Measurements from ENCODE around the gene HKDC1.
A peak's percentile ranks its signal among the peaks of the same experiment; 100 is the strongest.

Gene HKDC1

DNA sequence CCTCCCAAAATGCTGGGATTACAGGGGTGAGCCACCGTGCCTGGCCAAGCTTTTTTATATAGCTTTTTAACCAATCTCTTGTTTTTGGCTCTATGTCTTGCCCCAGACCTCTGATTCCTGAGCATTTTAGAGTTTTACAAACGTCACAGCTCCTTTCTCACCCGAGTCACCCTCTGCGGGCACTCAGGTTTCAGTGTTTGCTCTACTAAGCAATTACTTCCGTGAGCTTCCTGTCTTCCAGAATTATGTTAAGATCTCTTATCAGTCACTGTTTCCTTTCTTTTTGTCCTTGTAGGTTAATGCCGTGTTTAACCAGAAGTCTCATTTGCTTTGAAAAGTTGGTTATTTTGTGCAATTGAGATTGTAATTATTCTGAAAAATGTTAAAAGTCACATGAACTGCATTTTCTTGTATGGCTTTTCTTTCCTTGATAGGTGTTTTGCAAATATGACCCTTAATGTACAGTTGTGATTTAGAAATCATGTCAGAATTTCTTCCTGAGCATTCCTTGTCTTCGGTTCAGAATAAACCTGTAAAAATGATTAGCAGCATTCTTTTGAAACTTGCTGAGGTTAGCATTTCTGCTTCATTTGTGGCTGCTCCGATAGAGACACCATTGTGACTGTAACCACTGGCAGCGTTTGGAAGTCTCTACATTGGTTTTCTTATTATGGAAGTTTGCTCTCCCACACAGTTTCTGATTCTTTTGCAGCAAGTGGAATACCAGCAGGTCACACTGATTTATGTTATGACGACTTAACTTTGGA is 4.5 kb upstream of the HKDC1 start:
- DNase-seq (ENCODE audit: low read depth), result no peak

DNA sequence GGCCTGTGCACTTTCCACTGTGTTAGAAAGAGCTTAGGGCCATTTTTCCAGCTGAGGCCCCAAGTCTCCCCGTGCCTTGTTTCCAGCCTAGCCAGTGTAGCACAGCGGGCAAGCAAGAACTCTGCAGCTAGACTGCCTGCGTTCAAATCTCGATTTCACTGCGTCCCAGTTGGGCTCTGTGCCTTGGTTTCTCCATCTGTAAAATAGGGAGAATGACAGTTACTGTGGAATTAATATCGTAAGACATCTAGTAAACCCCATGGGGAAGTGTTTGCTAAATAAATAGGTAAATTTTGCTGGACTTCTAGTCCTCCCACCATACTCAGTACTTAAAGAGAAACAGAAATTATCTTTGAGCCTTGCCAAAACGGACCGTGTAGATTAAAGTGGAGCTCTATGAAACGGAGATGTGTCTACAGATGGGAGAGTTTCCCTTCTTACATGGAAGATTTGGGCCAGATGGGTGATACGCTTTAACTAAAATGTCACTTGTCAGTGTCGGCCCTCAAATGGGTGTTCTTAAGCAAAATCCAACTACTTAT is 3.5 kb upstream of the HKDC1 start:
- DNase-seq (ENCODE audit: low read depth), result no peak

DNA sequence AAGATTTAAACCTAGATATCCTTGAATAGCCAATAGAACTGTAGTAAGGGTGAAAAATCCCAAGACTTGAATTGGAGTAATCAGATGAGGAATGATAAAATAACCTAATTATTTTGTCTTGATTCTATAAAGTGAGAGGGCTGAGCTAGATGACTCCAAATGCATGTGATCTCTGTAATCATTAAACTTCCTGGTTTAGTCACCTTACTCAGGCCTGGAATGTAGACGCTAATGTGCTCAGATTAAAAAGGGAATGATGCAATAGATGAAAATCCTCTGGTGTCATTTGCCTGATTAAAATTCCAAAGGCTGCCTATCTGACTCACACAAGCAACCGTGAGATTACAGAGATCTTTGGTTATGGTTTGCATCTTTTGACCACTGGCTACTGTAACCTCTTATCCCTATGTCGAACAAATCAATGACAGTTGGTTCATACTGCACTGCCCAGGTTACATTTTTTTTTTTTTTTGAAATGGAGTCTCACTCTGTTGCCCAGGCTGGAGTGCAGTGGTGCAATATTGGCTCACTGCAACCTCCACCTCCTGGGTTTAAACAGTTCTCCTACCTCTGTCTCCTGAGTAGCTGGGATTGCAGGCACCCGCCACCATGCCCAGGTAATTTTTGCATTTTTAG is 2.9 kb upstream of the HKDC1 start:
- DNase-seq (ENCODE audit: low read depth), result no peak

DNA sequence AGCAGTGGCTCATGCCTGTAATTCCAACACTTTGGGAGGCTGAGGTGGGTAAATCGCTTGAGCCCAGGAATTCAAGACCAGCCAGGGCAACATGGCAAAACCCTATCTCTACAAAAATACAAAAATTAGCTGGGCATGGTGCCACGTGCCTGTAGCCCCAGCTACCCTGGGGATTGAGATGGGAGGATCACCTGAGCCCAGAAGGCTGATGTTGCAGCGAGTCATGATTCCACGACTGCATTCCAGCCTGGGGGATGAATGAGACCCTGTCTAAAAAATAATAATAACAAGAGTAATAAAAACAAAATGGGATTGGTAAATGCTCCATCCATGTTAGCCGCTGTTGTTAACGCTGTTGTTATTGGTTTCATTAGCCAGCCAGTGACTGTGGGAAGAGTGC is 1.3 kb upstream of the HKDC1 start:
- DNase-seq (ENCODE audit: low read depth), result no peak

DNA sequence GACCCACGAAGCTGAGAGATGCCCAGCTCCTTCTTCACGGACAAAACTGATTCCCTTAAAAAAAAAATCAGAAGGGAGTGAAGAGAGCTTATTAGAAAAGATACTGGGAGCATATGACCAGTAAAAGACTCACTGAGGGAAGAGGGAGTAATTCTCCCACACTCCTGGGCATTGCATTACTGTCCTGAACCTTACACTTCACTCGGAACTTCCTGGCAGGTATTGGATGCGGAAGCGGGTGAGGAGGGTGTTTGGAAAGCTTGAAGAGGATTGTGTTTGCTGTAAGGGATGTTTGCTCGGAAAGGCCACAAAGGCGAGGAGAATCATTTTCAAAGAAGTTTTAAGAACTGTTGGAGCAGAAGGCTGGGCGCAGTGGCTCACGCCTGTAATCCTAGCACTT is 375 bp downstream of the HKDC1 start:
- DNase-seq (ENCODE audit: low read depth), result no peak

DNA sequence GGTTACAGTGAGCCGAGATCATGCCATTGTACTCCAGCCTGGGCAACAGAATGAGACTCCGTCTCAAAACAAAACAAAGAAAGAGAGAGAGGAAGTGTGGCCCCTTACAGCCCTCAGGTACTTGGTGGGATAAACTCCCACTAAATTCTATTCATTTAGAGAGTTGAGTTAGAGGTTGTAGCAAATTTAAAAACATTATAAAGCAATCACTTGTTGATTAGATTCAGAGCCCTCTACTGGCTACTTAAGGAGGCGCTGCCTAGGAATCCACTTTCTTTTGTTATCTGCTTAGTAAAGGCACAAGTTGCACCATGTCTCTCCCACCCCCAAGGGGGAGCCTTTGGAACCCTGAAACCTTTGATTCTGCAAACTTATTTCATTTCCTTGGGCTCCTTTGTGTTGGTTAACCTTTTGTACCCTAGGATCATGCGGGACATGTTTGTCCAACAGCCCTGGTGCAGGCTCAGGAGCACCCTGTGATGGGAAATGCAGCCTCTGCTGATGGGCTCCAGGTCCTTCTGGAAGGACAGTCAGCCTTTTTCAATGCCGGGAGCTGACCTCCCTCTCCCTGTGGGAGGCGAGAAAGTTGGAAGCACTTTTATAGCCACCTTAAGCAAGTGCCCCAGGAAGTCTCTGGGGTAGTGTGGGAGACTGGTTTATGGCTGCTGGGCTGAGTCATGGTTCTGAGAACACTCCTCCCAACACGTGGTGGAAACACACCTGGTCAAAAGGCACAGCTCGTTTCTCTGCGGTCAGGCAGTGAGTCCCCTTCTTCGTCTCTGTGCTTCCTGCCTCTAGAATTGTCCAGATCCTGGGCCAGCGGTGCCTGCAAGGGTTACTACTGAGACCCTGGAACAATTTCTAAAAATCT is 2.3 kb downstream of the HKDC1 start:
- no peak for DNase-seq (ENCODE audit: low read depth)

DNA sequence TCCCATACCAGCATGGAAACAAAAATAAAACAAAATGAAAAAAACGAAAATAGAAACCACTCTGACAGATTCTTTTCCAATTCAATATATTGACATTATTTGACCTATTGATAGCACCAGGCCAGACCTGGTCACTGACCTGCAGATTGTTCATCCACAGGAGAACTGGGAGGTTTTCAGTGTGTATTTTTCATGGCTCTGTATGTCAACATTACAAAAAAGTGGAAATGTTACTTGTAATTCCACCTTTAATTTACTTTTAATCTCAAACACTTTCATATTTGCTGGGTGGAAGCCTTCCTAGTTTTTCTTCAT is 2.9 kb downstream of the HKDC1 start:
- no peak for DNase-seq (ENCODE audit: low read depth)

DNA sequence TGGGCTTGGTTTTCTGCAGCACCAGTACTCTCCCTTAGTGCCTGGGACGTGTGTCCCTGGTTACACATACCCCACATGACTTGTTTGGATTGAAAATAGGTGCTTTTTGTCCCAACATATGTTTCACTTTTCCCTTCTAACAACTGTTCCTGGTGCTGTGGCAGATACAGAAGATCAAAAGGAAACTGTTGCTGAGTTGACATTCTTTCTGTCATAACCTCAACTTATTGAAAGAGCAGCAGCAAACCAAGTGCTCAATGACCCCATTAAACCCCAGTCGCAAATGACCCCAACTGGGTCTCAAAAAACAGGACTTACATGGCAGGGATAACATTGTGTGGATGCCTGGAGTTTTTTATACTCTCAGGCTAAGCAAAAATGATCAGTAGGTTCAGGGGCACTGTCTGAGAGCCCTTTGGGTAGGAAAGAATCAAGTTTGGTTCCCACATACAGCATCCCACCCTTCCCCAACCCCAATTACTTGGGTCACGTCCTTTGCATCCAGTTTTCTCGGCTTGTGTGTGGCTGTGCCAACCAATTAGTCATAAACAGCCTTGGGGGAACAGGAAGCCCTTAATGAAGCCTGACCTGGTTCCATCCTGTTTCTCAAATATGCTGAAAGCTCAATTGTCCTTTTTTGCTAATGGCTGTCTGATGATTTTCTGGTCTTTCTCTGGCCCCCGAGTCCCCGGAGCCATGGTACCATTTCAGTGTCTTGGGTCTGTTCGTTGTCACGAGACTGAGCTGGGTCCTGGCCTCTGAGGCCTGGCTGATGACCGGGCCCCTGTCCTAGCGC is 4.9 kb downstream of the HKDC1 start:
- no peak for DNase-seq (ENCODE audit: low read depth)

DNA sequence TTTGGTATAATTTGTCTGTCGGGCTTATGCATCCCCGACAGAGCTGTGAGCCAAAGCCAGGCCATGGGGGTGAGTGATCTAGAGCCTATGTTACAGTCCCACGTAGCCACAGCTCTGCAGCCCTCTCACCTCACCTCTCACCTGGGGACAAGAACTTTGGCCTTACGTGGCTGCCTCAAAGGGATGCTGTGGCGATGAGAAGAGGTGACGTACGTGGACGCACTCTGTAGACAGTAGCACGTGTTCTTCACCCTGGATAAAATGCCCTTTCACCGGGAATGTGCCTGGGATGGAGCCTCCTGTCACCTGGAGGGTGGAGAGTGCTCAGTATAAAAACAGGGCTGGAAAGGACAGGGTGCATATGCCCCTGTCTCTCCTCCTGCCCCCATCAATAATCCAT is 5.5 kb downstream of the HKDC1 start:
- no peak for DNase-seq (ENCODE audit: low read depth)

DNA sequence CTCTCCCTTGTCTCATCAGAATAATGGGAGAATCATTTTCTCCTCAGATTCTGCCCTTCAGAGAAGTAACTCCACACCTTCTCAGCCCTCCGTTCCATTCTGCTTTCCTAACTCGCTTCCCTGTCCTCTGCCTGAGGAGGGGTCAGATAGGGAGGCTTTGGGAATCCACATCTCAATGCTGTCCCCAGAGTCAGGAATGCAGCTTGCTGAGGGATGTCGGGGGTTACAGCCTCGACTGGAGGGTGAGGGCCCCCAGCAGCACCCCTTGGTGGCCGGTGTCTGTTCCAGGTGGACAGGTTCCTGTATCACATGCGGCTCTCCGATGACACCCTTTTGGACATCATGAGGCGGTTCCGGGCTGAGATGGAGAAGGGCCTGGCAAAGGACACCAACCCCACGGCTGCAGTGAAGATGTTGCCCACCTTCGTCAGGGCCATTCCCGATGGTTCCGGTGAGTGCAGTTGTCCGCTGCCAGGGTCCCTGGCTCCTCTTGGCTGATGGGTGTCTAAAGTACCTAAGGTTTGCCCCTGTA is 6.9 kb downstream of the HKDC1 start:
- DNase-seq (ENCODE audit: low read depth), result no peak

DNA sequence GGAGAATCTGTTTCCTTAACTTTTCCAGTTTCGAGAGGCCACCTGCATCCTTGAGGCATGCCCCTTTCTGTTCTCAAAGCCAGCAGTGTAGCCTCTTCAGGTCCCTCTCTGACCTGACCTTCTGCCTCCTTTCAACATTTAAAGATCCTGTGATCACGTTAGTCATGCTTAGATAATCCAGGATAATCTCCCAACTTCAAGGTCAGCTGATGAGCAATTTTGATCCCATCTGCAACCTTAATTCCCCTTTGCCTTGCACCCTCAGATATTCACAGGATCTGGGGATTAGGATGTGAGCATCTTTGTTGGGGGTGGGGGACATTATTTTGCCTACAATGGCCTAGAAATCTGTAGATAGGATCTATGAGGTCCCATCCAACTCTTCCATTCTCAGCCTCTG is 8.0 kb downstream of the HKDC1 start:
- no peak for DNase-seq (ENCODE audit: low read depth)

DNA sequence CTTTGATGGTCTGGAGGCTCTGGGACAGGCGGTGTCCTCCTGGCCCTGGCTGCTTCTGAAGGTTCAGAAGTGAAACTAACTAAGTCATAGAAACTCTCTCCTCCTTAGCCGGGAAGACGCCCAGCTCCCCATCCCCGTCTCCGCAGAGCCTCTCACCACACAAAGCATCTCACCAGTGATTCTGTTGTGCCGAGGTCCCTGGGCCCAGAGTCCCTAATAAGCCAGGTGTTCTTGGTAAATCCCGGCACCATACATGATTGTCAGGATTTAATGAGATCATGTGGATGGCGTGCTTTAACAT is 9.4 kb downstream of the HKDC1 start:
- DNase-seq (ENCODE audit: low read depth), result no peak

DNA sequence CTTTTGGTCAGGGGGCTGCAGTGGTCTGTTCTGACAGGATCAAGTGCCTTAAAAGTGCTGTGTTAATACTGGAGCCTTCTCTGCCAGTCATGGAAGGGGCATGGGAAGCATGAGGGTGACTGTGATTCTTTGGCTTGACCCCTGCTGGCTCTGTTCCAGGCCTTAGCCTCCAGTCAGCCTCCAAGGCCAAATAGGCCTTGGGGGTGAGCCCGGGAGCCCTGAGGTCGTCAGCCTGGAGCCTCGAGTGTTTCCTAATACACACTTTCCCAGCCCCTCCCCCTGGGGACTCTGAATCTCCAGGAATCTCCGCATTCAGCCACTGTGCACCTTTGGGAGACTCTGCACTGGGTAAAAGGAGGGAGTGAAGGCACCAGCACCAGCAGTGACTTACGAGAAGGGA is 10.0 kb downstream of the HKDC1 start:
- no peak for DNase-seq (ENCODE audit: low read depth)

DNA sequence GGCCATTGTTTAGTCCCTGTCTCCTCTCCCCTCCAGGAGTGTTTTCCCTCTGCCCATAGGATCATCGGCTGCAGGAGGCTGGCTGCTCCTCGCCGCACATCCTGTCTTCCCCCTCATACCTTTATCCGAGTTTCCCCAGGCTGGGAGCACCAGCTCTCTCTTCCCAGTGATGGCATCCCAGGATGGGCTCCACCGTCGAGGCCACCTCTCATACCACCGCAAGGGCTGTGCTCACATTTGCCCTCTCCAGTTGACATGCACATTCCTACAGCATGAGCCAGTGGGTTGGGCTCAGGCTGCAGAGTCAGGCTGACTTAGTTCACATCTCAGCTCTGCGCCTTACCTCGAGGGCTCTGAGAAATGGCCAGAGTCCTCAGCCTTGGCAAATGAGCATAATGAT is 12.1 kb downstream of the HKDC1 start:
- no peak for DNase-seq (ENCODE audit: low read depth)

DNA sequence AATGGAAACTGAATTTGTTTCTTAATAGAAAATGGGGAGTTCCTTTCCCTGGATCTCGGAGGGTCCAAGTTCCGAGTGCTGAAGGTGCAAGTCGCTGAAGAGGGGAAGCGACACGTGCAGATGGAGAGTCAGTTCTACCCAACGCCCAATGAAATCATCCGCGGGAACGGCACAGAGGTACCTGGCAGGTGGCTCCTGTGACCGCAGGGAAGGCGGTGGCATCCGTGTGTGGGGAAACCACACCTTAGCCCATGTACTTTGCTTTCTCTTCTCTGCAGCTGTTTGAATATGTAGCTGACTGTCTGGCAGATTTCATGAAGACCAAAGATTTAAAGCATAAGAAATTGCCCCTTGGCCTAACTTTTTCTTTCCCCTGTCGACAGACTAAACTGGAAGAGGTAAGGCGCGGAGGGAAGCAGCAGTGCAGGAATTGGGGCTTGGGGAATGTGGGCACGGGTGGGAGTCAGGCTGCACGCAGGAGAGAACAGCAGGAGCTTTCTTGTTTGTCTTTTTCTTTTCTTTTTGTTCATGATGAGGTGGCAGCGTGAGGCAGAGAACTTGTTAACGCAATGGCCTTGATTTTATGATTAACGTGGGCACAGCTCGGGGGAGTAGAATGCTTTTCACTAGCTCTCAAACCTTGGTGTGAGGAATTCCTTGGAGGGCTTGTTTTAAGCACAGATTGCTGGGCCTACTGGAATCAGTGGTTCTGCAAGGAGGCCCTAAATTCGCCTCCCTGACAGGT is 12.8 kb downstream of the HKDC1 start:
- DNase-seq (ENCODE audit: low read depth), result no peak

DNA sequence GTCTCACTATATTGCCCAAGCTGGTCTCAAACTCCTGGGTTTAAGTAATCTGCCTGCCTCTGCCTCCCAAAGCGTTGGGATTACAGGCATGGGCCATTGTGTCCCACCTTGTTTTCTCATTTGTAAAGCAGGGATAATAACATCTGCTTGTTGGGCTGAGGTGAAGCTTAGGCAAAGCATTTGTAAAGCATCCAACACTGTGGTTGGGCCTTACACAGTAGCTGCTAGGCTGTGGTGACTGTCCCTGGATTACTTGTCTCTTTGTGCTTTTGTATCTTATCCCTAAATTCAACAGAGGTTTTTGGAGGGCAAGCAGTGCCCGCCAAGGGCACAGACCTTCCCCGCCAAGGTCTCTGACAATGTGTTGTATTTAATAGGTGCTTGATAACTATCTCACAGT is 14.3 kb downstream of the HKDC1 start:
- no peak for DNase-seq (ENCODE audit: low read depth)

DNA sequence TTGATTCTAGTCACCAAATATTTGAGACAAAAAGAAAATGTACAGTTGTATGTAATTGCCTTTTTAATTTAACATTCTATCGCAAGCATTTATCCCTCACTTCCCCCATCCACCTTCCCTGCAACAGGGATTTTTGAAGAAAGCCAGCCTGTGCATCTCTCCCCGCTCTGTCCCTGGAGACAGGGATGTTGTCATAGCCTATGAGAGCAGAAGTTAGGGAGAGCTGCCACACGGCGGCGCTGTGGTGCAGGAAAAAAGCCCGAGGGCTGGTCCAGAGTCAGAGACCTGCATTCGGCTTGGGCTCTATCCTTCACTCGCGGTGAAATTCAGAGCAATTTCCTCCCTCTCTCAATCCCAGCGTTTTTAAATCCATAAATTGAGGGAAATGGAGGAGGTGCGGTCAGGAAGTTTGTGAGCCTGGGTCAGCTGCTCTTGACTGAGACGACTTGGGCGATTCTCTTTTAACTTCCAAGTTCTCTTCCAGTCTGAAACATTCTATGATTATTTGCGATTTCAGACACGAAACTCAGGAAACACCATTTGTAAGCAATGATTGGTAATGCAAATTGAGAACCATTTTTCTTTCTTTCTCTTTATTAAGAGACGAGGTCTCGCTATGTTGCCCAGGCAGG is 17.5 kb downstream of the HKDC1 start:
- DNase-seq (ENCODE audit: low read depth), result peak; percentile 69

DNA sequence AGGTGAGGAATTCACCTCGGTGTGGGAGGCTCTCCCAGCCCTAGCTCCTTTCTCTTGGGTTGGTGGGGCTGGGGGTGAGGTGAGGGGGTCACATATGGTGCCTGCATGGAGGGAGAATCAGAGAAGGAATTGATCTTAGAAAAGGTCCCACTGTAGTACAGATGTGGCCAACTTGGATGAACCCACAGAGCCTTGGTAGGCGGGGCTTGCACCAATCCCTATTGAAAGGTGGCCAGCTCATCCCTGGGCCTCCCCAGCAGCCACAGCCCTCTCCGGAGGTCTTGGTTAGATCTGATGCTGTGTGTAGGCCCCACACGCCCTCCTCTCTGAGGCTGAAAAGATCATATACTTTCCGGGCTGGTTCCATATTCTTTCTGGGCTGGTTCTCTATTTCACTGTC is 19.0 kb downstream of the HKDC1 start:
- DNase-seq (ENCODE audit: low read depth), result no peak

DNA sequence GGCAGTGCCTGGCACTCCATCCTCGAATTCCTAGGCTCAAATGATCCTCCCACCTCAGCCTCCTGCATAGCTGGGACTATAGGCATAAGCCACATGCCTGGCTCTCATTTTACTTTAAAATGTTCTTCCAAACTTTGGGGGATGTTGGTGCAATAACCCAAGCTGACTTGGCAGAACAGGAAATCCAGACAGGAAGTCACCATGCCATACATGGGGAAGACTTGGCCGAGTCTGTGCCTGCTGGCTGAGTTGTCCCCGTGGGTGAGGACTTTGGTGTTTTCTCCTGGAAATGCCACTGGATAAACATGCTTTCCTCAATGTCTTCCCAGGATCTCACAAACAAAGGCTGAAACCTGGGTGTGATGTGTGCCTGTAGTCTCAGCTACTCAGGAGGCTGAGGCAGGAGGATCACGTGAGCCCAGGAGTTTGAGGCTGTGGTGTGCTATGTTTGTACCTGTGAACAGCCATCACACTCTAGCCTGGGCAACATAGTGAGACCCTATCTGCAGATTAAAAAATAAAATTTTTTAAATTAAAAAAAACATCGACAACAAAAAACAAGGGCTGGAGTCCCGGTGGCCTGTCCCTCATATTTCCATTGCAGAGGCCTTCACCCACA is 19.8 kb downstream of the HKDC1 start:
- no peak for DNase-seq (ENCODE audit: low read depth)

DNA sequence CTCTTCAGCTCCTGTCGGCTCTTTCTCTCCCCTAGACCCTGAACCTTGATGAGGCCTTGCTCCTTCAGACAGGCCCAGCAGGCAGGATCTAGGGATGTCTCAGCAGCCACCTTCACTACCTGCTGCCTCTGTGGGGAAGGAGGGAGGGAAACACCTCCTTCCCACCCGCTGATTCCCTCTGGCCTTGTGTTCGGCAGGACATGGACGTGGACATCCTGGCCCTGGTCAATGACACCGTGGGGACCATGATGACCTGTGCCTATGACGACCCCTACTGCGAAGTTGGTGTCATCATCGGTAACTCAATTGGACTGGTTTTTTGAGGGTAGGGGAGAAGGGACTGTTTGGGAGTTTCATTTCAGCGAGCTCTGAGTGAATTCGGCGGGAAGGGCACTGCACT is 20.3 kb downstream of the HKDC1 start:
- DNase-seq (ENCODE audit: low read depth), result no peak
